ENCODE results near the gene ANKFY1. TPM values are rescaled to one million over a fixed set of nuclear protein-coding genes. Genes with fewer than 3 reads are reported as not detected.

ANKFY1 gene
- 61.0 TPM for total RNA-seq
- polyA plus RNA-seq: 10 to 100 TPM in 3 of 4 donors, 1 to 10 TPM in 1; 9.9 to 12.6 (median 11.0) TPM

GRCh38 chr17:4263282-4264215, at the start of gene ANKFY1:
ANKFY1 (minus strand) TSS chr17:4263979; CDS start chr17:4263941, 38 bp downstream.
- peaks cover 5 to 52% (median 36%) of the 10 kb centered on the region in 4 donors for H3K4me1 Mint-ChIP-seq
- H3K4me3 Mint-ChIP-seq: peak within 1 kb of the TSS; percentile 91 to 99 (median 95)
- no peaks in the 10 kb centered on the region for H3K27me3 Mint-ChIP-seq
- peak; percentile 95 to 98 (median 98) for DNase-seq
- peak within 1 kb of the TSS; percentile 82 for H3K27ac ChIP-seq (ENCODE audit: insufficient read depth, low read length, poor library complexity, severe bottlenecking)
- H3K36me3 Mint-ChIP-seq: peaks cover 9% of the 10 kb centered on the region
- peaks cover 19% of the 10 kb centered on the region for H3K4me1 ChIP-seq (ENCODE audit: control insufficient read depth, insufficient read depth, low read length, poor library complexity, severe bottlenecking)
- peaks cover 0 to 3% (median 0%) of the 10 kb centered on the region in 7 donors for H3K9me3 Mint-ChIP-seq
- ATAC-seq (ENCODE audit: low read depth in 2 of 2): peak; percentile 97
- H3K27me3 ChIP-seq (ENCODE audit: control insufficient read depth, insufficient read depth, low read length): no peaks in the 10 kb centered on the region
- peaks cover 12% of the 10 kb centered on the region for H3K36me3 ChIP-seq (ENCODE audit: control insufficient read depth, insufficient read depth, low read length)
- peak within 1 kb of the TSS; percentile 90 to 97 (median 94) for H3K27ac Mint-ChIP-seq
- peak within 1 kb of the TSS; percentile 96 for H3K4me3 ChIP-seq (ENCODE audit: low read depth, low read length)
- H3K9me3 ChIP-seq (ENCODE audit: control insufficient read depth in 2 of 2, low read length in 2 of 2): peaks cover 0 to 3% of the 10 kb centered on the region in 2 experiments

- peak overlapping the region in 1 of 3 donors; percentile 4 for H3K27ac Mint-ChIP-seq
- H3K27me3 Mint-ChIP-seq: no peaks in the 10 kb centered on the region
- H3K4me3 Mint-ChIP-seq: peak overlapping the region in 2 of 4 donors; percentile 15 to 18
- Histone ChIP-seq H3K4me1 (ENCODE audit: control insufficient read depth, insufficient read depth, low read length, poor library complexity, severe bottlenecking) (peaks cover 29% of the 10 kb centered on the region), H3K27me3 (ENCODE audit: control insufficient read depth, insufficient read depth, low read length) (no peaks in the 10 kb centered on the region), H3K9me3 (ENCODE audit: control insufficient read depth in 2 of 2, low read length in 2 of 2) (no peaks in the 10 kb centered on the region), H3K4me3 (ENCODE audit: low read depth, low read length) (no peak overlapping the region), H3K36me3 (ENCODE audit: control insufficient read depth, insufficient read depth, low read length) (peaks cover 18% of the 10 kb centered on the region), H3K27ac (ENCODE audit: insufficient read depth, low read length, poor library complexity, severe bottlenecking) (no peak overlapping the region)
- H3K4me1 Mint-ChIP-seq: peaks cover 56 to 73% (median 63%) of the 10 kb centered on the region in 4 donors
- ATAC-seq (ENCODE audit: low read depth in 2 of 2) (no peak), DNase-seq (no peak)
- peaks cover 4% of the 10 kb centered on the region for H3K36me3 Mint-ChIP-seq
- H3K9me3 Mint-ChIP-seq: no peaks in the 10 kb centered on the region
These were observed 46.7 kb upstream of the ANKFY1 start for GRCh38 chr17:4310354-4311060.

- Mint-ChIP-seq H3K4me1 (peaks cover 54 to 70% (median 62%) of the 10 kb centered on the region in 4 donors), H3K27me3 (no peaks in the 10 kb centered on the region), H3K36me3 (peaks cover 7% of the 10 kb centered on the region), H3K9me3 (no peaks in the 10 kb centered on the region), H3K27ac (peak overlapping the region in 2 of 3 donors; percentile 4 to 35), H3K4me3 (peak overlapping the region in 3 of 4 donors; percentile 15 to 64 (median 18))
- Histone ChIP-seq H3K36me3 (ENCODE audit: control insufficient read depth, insufficient read depth, low read length) (peaks cover 21% of the 10 kb centered on the region), H3K27ac (ENCODE audit: insufficient read depth, low read length, poor library complexity, severe bottlenecking) (no peak overlapping the region), H3K9me3 (ENCODE audit: control insufficient read depth in 2 of 2, low read length in 2 of 2) (no peaks in the 10 kb centered on the region), H3K4me1 (ENCODE audit: control insufficient read depth, insufficient read depth, low read length, poor library complexity, severe bottlenecking) (peaks cover 29% of the 10 kb centered on the region), H3K4me3 (ENCODE audit: low read depth, low read length) (no peak overlapping the region), H3K27me3 (ENCODE audit: control insufficient read depth, insufficient read depth, low read length) (no peaks in the 10 kb centered on the region)
- no peak for ATAC-seq (ENCODE audit: low read depth in 2 of 2)
- DNase-seq: no peak
These were observed 46.1 kb upstream of the ANKFY1 start for GRCh38 chr17:4309897-4310296.

- peaks cover 11% of the 10 kb centered on the region for H3K36me3 Mint-ChIP-seq
- no peak overlapping the region for H3K4me3 Mint-ChIP-seq
- no peak overlapping the region for H3K27ac ChIP-seq (ENCODE audit: insufficient read depth, low read length, poor library complexity, severe bottlenecking)
- peaks cover 31% of the 10 kb centered on the region for H3K36me3 ChIP-seq (ENCODE audit: control insufficient read depth, insufficient read depth, low read length)
- H3K4me3 ChIP-seq (ENCODE audit: low read depth, low read length): no peak overlapping the region
- peaks cover 29% of the 10 kb centered on the region for H3K4me1 ChIP-seq (ENCODE audit: control insufficient read depth, insufficient read depth, low read length, poor library complexity, severe bottlenecking)
- no peaks in the 10 kb centered on the region for H3K27me3 Mint-ChIP-seq
- H3K27ac Mint-ChIP-seq: peak overlapping the region; percentile 22 to 77 (median 39)
- no peaks in the 10 kb centered on the region for H3K27me3 ChIP-seq (ENCODE audit: control insufficient read depth, insufficient read depth, low read length)
- peaks cover 40 to 55% (median 46%) of the 10 kb centered on the region in 4 donors for H3K4me1 Mint-ChIP-seq
- no peaks in the 10 kb centered on the region for H3K9me3 Mint-ChIP-seq
- H3K9me3 ChIP-seq (ENCODE audit: control insufficient read depth in 2 of 2, low read length in 2 of 2): no peaks in the 10 kb centered on the region
- no peak for DNase-seq
- no peak for ATAC-seq (ENCODE audit: low read depth in 2 of 2)
These were observed 43.6 kb upstream of the ANKFY1 start for GRCh38 chr17:4307179-4307930.

GRCh38 chr17:4305224-4305623, 41.4 kb upstream of the ANKFY1 start:
- peaks cover 28% of the 10 kb centered on the region for H3K4me1 ChIP-seq (ENCODE audit: control insufficient read depth, insufficient read depth, low read length, poor library complexity, severe bottlenecking)
- H3K27me3 ChIP-seq (ENCODE audit: control insufficient read depth, insufficient read depth, low read length): no peaks in the 10 kb centered on the region
- Mint-ChIP-seq H3K27ac (no peak overlapping the region), H3K4me1 (peaks cover 30 to 42% (median 34%) of the 10 kb centered on the region in 4 donors), H3K27me3 (no peaks in the 10 kb centered on the region), H3K36me3 (peaks cover 24% of the 10 kb centered on the region), H3K9me3 (no peaks in the 10 kb centered on the region), H3K4me3 (no peak overlapping the region)
- H3K9me3 ChIP-seq (ENCODE audit: control insufficient read depth in 2 of 2, low read length in 2 of 2): no peaks in the 10 kb centered on the region
- peaks cover 39% of the 10 kb centered on the region for H3K36me3 ChIP-seq (ENCODE audit: control insufficient read depth, insufficient read depth, low read length)
- ATAC-seq (ENCODE audit: low read depth in 2 of 2) (no peak), DNase-seq (no peak)
- H3K27ac ChIP-seq (ENCODE audit: insufficient read depth, low read length, poor library complexity, severe bottlenecking): no peak overlapping the region
- H3K4me3 ChIP-seq (ENCODE audit: low read depth, low read length): no peak overlapping the region

- H3K36me3 Mint-ChIP-seq: peaks cover 24% of the 10 kb centered on the region
- peaks cover 23 to 35% (median 27%) of the 10 kb centered on the region in 4 donors for H3K4me1 Mint-ChIP-seq
- Histone ChIP-seq H3K4me1 (ENCODE audit: control insufficient read depth, insufficient read depth, low read length, poor library complexity, severe bottlenecking) (peaks cover 21% of the 10 kb centered on the region), H3K36me3 (ENCODE audit: control insufficient read depth, insufficient read depth, low read length) (peaks cover 39% of the 10 kb centered on the region), H3K27me3 (ENCODE audit: control insufficient read depth, insufficient read depth, low read length) (no peaks in the 10 kb centered on the region), H3K9me3 (ENCODE audit: control insufficient read depth in 2 of 2, low read length in 2 of 2) (no peaks in the 10 kb centered on the region), H3K27ac (ENCODE audit: insufficient read depth, low read length, poor library complexity, severe bottlenecking) (no peak overlapping the region), H3K4me3 (ENCODE audit: low read depth, low read length) (no peak overlapping the region)
- DNase-seq (peak; percentile 33 to 70 (median 61)), ATAC-seq (ENCODE audit: low read depth in 2 of 2) (peak; percentile 70 to 87)
- no peaks in the 10 kb centered on the region for H3K27me3 Mint-ChIP-seq
- H3K4me3 Mint-ChIP-seq: no peak overlapping the region
- no peaks in the 10 kb centered on the region for H3K9me3 Mint-ChIP-seq
- no peak overlapping the region for H3K27ac Mint-ChIP-seq
These were observed 40.7 kb upstream of the ANKFY1 start for GRCh38 chr17:4304417-4305027.

- peaks cover 26 to 39% (median 31%) of the 10 kb centered on the region in 4 donors for H3K4me1 Mint-ChIP-seq
- peaks cover 9% of the 10 kb centered on the region for H3K4me1 ChIP-seq (ENCODE audit: control insufficient read depth, insufficient read depth, low read length, poor library complexity, severe bottlenecking)
- no peak overlapping the region for H3K27ac ChIP-seq (ENCODE audit: insufficient read depth, low read length, poor library complexity, severe bottlenecking)
- no peak overlapping the region for H3K4me3 Mint-ChIP-seq
- H3K27me3 ChIP-seq (ENCODE audit: control insufficient read depth, insufficient read depth, low read length): no peaks in the 10 kb centered on the region
- ATAC-seq (ENCODE audit: low read depth in 2 of 2) (no peak), DNase-seq (no peak)
- H3K9me3 Mint-ChIP-seq: no peaks in the 10 kb centered on the region
- no peaks in the 10 kb centered on the region for H3K9me3 ChIP-seq (ENCODE audit: control insufficient read depth in 2 of 2, low read length in 2 of 2)
- H3K27me3 Mint-ChIP-seq: no peaks in the 10 kb centered on the region
- no peak overlapping the region for H3K4me3 ChIP-seq (ENCODE audit: low read depth, low read length)
- peaks cover 29% of the 10 kb centered on the region for H3K36me3 ChIP-seq (ENCODE audit: control insufficient read depth, insufficient read depth, low read length)
- H3K36me3 Mint-ChIP-seq: peaks cover 30% of the 10 kb centered on the region
- peak overlapping the region in 1 of 3 donors; percentile 56 for H3K27ac Mint-ChIP-seq
These were observed 37.3 kb upstream of the ANKFY1 start for GRCh38 chr17:4301066-4301465.

Measured in CD4-positive, CD25-positive, alpha-beta regulatory T cell (primary cell).